SK-N-SH treated with all-trans-retinoic acid at 6 μM for 48 hours (cell line): ENCODE results near the gene CLCN1.

Experiments
- ESRRG ChIP-seq: fragments of 250-450 bp; sonication (Bioruptor Pico); IDR thresholded peaks from 2 replicates; pipeline ENCODE4 v1.6.1; 2021; ENCODE audit warnings: mild to moderate bottlenecking
- GLIS3 ChIP-seq: fragments of 250-450 bp; sonication (Bioruptor Pico); IDR thresholded peaks from 2 replicates; pipeline ENCODE4 v1.5.0; 2020; ENCODE audit warnings: mild to moderate bottlenecking, moderate library complexity
- OSR1 ChIP-seq: fragments of 250-450 bp; sonication (Bioruptor Pico); IDR thresholded peaks from 2 replicates; pipeline ENCODE4 v1.8.0; 2022; ENCODE audit warnings: moderate library complexity, mild to moderate bottlenecking, inconsistent platforms
- PPARA ChIP-seq: fragments of 250-450 bp; sonication (Bioruptor Pico); IDR thresholded peaks from 2 replicates; pipeline ENCODE4 v1.5.0; 2020; ENCODE audit warnings: mild to moderate bottlenecking, borderline replicate concordance
- SNAI2 ChIP-seq: fragments of 250-450 bp; sonication (Bioruptor Pico); IDR thresholded peaks from 2 replicates; pipeline ENCODE4 v1.5.0; 2020; ENCODE audit warnings: mild to moderate bottlenecking, moderate library complexity
- TCF4 ChIP-seq: fragments of 250-450 bp; sonication (Bioruptor Pico); IDR thresholded peaks from 2 replicates; pipeline ENCODE4 v1.8.0; 2021; ENCODE audit warnings: mild to moderate bottlenecking, moderate library complexity, borderline replicate concordance
- TOX ChIP-seq: fragments of 250-450 bp; sonication (Bioruptor Pico); IDR thresholded peaks from 2 replicates; pipeline ENCODE4 v1.8.0; 2021; ENCODE audit warnings: mild to moderate bottlenecking, moderate library complexity, borderline replicate concordance
- ZFP3 ChIP-seq: fragments of 250-450 bp; sonication (Bioruptor Pico); IDR thresholded peaks from 2 replicates; pipeline ENCODE4 v1.5.0; 2020; ENCODE audit warnings: mild to moderate bottlenecking, moderate library complexity
- ZNF8 ChIP-seq: fragments of 450-650 bp; formaldehyde crosslinking; IDR thresholded peaks from 2 replicates; pipeline ENCODE4 v1.5.0; 2020; ENCODE audit warnings: mild to moderate bottlenecking, moderate library complexity
- TF ChIP-seq, protein P1 (sequence below): fragments of 250-450 bp; sonication (Bioruptor Pico); IDR thresholded peaks from 2 replicates; pipeline ENCODE4 v1.8.0; 2020; ENCODE audit warnings: mild to moderate bottlenecking, moderate library complexity, borderline replicate concordance
- TF ChIP-seq, protein P2 (sequence below): fragments of 250-450 bp; sonication (Bioruptor Pico); IDR thresholded peaks from 2 replicates; pipeline ENCODE4 v1.5.1; 2020; ENCODE audit warnings: low read depth, mild to moderate bottlenecking, moderate library complexity
- TF ChIP-seq, protein P3 (sequence below): fragments of 250-450 bp; sonication (Bioruptor Pico); IDR thresholded peaks from 2 replicates; pipeline ENCODE4 v1.8.0; 2021; ENCODE audit warnings: low read depth, mild to moderate bottlenecking, moderate library complexity, borderline replicate concordance
- TF ChIP-seq, protein P4 (sequence below): fragments of 250-450 bp; sonication (Bioruptor Pico); IDR thresholded peaks from 2 replicates; pipeline ENCODE4 v1.5.1; 2021; ENCODE audit warnings: mild to moderate bottlenecking, moderate library complexity

DNA sequence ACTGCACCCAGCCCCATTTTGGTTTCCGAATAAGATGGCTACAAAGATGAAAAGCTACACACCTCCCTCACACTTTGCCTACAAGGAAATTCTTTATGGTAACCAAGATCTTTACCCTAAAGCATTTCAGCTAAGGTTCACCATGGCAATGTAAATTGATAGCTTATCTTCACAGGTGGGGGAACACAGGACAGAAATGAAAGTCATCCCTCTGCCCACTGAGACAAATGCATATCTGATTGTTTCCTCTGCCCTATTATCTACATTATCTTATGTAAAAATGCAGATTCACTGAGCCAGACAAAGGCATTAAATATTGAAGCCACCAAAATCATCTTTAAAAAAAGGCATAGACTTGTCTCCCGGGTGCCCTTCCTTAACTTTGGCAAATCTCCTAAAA, 34.4 kb upstream of the CLCN1 start:
- TF ChIP-seq ZFP3 (CRISPR knock-in tag) (no peak), ZNF8 (no peak), OSR1 (CRISPR knock-in tag) (no peak), TCF4 (CRISPR knock-in tag) (no peak), ESRRG (CRISPR knock-in tag) (no peak), SNAI2 (CRISPR knock-in tag) (no peak), PPARA (CRISPR knock-in tag) (no peak), GLIS3 (no peak), TOX (CRISPR knock-in tag) (no peak)
- TF ChIP-seq, protein P1, sequence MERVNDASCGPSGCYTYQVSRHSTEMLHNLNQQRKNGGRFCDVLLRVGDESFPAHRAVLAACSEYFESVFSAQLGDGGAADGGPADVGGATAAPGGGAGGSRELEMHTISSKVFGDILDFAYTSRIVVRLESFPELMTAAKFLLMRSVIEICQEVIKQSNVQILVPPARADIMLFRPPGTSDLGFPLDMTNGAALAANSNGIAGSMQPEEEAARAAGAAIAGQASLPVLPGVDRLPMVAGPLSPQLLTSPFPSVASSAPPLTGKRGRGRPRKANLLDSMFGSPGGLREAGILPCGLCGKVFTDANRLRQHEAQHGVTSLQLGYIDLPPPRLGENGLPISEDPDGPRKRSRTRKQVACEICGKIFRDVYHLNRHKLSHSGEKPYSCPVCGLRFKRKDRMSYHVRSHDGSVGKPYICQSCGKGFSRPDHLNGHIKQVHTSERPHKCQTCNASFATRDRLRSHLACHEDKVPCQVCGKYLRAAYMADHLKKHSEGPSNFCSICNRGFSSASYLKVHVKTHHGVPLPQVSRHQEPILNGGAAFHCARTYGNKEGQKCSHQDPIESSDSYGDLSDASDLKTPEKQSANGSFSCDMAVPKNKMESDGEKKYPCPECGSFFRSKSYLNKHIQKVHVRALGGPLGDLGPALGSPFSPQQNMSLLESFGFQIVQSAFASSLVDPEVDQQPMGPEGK (CRISPR knock-in tag) = no peak
- TF ChIP-seq, protein P2, sequence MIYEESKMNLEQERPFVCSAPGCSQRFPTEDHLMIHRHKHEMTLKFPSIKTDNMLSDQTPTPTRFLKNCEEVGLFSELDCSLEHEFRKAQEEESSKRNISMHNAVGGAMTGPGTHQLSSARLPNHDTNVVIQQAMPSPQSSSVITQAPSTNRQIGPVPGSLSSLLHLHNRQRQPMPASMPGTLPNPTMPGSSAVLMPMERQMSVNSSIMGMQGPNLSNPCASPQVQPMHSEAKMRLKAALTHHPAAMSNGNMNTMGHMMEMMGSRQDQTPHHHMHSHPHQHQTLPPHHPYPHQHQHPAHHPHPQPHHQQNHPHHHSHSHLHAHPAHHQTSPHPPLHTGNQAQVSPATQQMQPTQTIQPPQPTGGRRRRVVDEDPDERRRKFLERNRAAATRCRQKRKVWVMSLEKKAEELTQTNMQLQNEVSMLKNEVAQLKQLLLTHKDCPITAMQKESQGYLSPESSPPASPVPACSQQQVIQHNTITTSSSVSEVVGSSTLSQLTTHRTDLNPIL = no peak
- TF ChIP-seq, protein P3, sequence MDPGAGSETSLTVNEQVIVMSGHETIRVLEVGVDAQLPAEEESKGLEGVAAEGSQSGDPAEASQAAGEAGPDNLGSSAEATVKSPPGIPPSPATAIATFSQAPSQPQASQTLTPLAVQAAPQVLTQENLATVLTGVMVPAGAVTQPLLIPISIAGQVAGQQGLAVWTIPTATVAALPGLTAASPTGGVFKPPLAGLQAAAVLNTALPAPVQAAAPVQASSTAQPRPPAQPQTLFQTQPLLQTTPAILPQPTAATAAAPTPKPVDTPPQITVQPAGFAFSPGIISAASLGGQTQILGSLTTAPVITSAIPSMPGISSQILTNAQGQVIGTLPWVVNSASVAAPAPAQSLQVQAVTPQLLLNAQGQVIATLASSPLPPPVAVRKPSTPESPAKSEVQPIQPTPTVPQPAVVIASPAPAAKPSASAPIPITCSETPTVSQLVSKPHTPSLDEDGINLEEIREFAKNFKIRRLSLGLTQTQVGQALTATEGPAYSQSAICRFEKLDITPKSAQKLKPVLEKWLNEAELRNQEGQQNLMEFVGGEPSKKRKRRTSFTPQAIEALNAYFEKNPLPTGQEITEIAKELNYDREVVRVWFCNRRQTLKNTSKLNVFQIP (CRISPR knock-in tag) = no peak
- TF ChIP-seq, protein P4, sequence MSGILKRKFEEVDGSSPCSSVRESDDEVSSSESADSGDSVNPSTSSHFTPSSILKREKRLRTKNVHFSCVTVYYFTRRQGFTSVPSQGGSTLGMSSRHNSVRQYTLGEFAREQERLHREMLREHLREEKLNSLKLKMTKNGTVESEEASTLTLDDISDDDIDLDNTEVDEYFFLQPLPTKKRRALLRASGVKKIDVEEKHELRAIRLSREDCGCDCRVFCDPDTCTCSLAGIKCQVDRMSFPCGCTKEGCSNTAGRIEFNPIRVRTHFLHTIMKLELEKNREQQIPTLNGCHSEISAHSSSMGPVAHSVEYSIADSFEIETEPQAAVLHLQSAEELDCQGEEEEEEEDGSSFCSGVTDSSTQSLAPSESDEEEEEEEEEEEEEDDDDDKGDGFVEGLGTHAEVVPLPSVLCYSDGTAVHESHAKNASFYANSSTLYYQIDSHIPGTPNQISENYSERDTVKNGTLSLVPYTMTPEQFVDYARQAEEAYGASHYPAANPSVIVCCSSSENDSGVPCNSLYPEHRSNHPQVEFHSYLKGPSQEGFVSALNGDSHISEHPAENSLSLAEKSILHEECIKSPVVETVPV = no peak
